IPS DF 19.7 (cell line): ENCODE results near the gene SDK1.

Experiments used
- DNase-seq: peaks from one replicate; pipeline ENCODE4 v3.0.0-alpha.2; 2013; ENCODE audit warnings: low read depth, low spot score

SDK1 gene

DNA sequence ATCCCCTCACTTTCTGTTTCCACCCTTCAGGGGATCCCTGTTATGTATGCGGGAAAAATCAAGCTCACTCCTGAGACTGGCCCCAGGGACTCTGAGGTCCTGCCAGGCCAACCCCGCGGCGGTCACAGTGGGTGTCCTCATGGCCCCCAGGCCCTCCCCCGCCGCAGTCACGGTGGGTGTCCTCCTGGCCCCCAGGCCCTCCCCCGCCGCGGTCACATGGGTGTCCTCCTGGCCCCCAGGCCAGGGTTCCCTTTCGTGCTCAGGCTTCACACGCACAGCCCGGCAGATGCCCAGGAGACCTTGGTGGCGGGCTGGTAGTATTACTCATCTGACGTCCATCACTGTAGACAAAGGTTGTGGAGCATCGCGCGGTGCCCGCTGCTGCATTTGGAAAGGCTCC is 890.0 kb downstream of the SDK1 start:
- DNase-seq: no peak

DNA sequence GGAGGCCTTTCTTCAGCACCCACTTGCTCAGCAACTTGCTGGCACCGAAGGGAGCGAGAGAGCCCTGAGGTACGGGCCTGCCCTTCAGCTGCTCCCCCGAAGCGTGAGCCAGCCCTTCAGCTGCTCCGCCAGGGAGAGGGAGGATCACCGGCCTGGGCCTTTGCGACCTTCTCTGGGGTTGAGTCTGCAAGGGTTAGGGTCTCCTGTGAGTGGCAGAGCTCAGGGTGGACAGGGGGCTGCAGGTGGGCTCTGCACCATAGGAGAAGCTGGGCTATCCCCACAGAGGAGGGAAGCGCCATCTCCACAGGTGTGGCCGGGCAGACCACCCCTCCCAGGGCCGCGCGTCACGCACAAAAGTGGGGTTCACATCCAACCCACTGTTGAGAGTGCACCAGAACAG is 890.5 kb downstream of the SDK1 start:
- no peak for DNase-seq

GRCh38 chr7:4195660-4196059 is 894.6 kb downstream of the SDK1 start:
- DNase-seq: no peak

- DNase-seq: no peak
Measured at GRCh38 chr7:4196121-4196819, 895.2 kb downstream of the SDK1 start.

DNA sequence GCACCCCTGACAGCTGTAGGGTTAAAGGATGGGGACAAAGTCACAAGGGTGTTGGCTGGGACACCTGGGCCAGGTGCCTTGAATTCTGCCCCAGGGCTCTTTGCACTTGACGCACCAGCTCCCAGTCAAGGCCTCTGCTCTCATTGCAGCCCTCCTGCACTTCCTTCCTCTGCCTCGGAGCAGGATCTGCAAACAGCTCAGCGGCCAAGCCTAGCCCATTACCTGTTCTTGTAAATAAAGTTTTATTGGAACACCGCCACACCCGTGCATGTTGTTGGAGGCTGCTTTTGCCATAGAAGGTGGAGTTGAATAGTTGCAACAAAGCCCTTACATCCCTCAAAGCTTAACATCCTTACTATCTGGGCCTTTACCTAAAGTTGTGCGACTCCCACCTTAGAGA is 897.2 kb downstream of the SDK1 start:
- DNase-seq: no peak

DNA sequence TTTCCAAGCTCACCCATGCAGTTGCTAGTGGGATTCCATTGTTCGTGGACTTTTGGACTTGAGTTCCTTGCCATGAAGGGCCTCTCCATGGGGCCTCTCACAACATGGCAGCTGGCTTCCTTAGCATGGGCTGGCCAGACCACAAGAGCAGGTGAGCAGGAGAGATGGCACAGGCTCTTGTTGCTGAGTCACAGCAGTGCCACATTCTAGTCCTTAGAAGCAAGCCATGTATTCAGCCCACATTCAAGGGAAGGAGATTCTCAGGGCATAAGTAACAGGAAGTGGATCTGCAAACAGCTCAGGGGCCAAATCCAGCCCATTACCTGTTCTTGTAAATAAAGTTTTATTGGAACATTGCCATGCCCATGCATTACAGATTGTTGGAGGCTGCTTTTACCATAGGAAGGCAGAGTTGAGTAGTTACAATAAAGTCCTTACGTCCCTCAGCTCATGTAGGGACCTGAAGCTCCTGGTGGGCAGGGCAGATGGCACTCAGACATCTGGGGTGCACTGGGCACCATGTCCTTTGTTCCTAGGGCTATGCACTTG is 899.6 kb downstream of the SDK1 start:
- DNase-seq: no peak

- no peak for DNase-seq
Measured at GRCh38 chr7:4201566-4201965, 900.5 kb downstream of the SDK1 start.

DNA sequence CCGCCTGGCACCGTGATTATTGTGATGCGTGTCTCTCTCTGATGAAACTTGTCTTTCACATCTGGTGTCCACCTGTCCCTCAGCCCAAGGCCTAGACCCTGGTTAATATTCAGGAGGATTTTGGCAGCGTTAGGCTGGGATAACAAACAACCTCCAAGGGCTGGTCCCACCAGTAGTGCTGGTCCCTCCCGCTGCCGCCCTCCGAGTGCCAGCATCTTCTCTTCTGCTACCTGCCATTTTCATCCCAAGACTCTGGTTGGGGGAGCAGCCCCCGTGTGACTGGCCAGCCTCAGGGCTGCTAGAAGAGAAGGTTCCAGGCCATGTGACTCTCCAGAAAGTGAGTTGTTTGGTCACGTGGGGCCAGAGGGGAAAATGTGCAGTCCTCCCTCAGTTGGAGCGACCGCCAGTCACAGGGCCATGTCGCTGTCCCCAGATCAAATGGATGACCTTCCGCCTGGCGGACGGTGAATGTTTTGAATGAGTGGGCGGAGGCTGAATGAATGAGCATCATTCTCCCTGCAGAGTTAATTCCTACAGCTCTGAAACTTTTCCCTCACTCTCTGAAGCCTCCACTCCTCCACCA is 901.2 kb downstream of the SDK1 start:
- DNase-seq: no peak

DNA sequence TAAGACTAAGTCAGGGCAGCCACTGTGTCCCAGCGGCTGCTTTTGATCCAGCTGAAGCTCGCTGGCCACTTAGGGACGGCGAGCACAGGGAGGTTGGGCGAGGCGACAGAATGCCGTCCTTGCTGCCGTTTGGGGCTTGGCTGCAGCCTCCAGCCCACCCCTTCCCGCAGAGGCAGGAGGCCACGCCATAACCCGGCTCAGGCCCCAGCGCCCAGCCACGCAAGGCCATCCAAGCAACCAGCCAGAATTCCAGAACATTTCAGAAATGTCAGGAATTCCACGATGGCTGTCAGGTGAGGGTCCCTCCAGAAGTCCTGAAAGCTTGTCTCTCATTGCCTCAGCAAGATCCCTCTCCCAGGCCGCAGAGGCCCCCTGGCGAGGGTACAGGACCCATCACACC is 901.9 kb downstream of the SDK1 start:
- DNase-seq: no peak

GRCh38 chr7:4203626-4204512 is 902.8 kb downstream of the SDK1 start:
- no peak for DNase-seq

GRCh38 chr7:4204513-4205165 is 903.6 kb downstream of the SDK1 start:
- no peak for DNase-seq

- no peak for DNase-seq
Measured at GRCh38 chr7:4205828-4206227, 904.8 kb downstream of the SDK1 start.

GRCh38 chr7:4207011-4207410 is 906.0 kb downstream of the SDK1 start:
- no peak for DNase-seq

- no peak for DNase-seq
Measured at GRCh38 chr7:4208086-4208485, 907.0 kb downstream of the SDK1 start.

DNA sequence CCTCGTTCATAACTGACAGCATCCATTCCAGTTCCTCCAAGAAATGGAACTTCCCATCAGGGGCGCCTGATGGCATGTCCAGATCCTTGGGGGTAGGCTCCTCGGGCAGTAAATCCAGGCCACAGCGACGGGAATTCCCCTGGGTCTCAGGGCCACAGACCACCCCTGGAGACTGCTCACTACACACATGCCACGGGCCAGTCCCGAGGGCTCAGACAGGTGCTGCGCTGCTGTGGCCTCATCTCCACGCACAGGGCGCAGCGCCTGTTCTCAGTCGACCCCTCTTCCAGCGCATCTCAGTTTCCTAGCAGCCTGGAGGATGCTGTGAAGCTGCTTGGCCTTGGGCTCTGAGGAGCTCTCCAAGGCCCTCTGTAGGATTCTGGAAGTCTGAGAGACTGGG is 907.5 kb downstream of the SDK1 start:
- DNase-seq: no peak

- DNase-seq: no peak
Measured at GRCh38 chr7:4209126-4209525, 908.1 kb downstream of the SDK1 start.

DNA sequence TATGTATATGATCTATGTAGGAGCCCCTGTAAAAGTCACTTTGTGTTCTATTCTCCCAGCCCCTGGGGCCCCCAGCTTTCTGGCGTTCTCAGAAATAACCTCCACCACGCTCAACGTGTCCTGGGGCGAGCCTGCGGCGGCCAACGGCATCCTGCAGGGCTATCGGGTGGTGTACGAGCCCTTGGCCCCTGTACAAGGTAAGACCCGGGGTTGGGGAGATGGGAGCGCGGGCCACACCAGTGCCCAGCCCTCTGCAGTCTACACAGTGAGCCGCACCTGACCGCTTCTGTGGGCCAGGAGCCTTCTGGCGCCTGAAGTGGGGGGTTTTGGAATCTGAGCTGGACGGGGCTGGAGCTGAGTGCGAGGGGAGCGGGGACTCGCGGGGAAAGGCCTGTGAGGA is 908.9 kb downstream of the SDK1 start:
- no peak for DNase-seq

DNA sequence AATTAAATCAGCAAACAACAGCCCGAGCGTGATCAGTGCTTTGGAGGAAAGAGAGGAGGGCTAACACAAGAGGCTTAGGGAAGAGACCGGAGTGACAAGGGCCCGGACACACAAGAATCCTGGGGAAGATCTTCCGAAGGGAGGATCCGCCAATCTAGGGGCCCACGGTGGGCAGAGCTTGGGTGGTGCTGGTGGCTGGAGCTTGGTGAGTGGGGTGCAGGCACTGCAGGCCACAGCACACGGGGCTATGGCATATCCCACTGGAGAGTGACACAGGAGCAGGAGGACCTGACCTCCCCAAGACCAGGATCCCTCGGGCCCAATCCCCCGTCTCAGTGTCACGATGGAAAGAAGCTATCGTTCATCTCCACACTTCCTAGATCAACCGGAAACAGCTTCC is 909.8 kb downstream of the SDK1 start:
- DNase-seq: no peak

- no peak for DNase-seq
Measured at GRCh38 chr7:4211261-4211660, 910.2 kb downstream of the SDK1 start.

GRCh38 chr7:4212376-4212775 is 911.3 kb downstream of the SDK1 start:
- no peak for DNase-seq

GRCh38 chr7:4214291-4215155 is 913.5 kb downstream of the SDK1 start:
- no peak for DNase-seq
